ENCODE results near the gene MMP2. TPM values are rescaled to one million over a fixed set of nuclear protein-coding genes. Genes with fewer than 3 reads are reported as not detected.

The MMP2 gene
- total RNA-seq, 1 experiment from 2014 or later, result not detected

- POLR2A ChIA-PET (ENCODE audit: unreplicated experiment), result no interaction called here
- intact Hi-C loops (cut with micrococcal nuclease), result no loop called here
- H3F3A ChIP-seq (ENCODE audit: low read length, unreplicated experiment), result no peaks in the 10 kb centered on the region
- CTCF ChIA-PET, result no interaction called here
- no peaks in the 10 kb centered on the region for H3K9me3 ChIP-seq (ENCODE audit: low read length)
- no TSS peak for BruUV-seq (replicated peaks)
- no peak overlapping the region for H3K4me3 ChIP-seq (ENCODE audit: low read length)
- H3K9me2 ChIP-seq (replicated peaks; ENCODE audit: low read length), result no peaks in the 10 kb centered on the region
- TF ChIP-seq, protein P1, sequence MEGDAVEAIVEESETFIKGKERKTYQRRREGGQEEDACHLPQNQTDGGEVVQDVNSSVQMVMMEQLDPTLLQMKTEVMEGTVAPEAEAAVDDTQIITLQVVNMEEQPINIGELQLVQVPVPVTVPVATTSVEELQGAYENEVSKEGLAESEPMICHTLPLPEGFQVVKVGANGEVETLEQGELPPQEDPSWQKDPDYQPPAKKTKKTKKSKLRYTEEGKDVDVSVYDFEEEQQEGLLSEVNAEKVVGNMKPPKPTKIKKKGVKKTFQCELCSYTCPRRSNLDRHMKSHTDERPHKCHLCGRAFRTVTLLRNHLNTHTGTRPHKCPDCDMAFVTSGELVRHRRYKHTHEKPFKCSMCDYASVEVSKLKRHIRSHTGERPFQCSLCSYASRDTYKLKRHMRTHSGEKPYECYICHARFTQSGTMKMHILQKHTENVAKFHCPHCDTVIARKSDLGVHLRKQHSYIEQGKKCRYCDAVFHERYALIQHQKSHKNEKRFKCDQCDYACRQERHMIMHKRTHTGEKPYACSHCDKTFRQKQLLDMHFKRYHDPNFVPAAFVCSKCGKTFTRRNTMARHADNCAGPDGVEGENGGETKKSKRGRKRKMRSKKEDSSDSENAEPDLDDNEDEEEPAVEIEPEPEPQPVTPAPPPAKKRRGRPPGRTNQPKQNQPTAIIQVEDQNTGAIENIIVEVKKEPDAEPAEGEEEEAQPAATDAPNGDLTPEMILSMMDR (conservative IDR thresholded peaks at IDR 0.05; ENCODE audit: low read depth, low read length), result no peak
- TF ChIP-seq EZH2 (IDR thresholded peaks at IDR 0.05; ENCODE audit: low read length, unreplicated experiment) (no peak), EZH2phosphoT487 (IDR thresholded peaks at IDR 0.05; ENCODE audit: borderline replicate concordance, low read length) (no peak)
- ATAC-seq (no peak), DNase-seq (no peak)
- H3K4me1 ChIP-seq (ENCODE audit: insufficient read depth, low read length), result peaks cover 33% of the 10 kb centered on the region
- no peaks in the 10 kb centered on the region for H3K27me3 ChIP-seq (ENCODE audit: low read length)
- H3K27ac ChIP-seq (ENCODE audit: low read length), result no peak overlapping the region
- no peaks in the 10 kb centered on the region for H3K36me3 ChIP-seq (ENCODE audit: low read depth, low read length)
- no peaks in the 10 kb centered on the region for H4K20me1 ChIP-seq (ENCODE audit: low read length)
- H3K79me2 ChIP-seq (ENCODE audit: low read length), result no peaks in the 10 kb centered on the region
- no peak overlapping the region for H3K9ac ChIP-seq (ENCODE audit: low read length)
- H3K4me2 ChIP-seq (ENCODE audit: low read length), result no peak overlapping the region
- H2AFZ ChIP-seq (ENCODE audit: low read length), result no peak overlapping the region
Observed at GRCh38 chr16:55497558-55497957, 18.6 kb downstream of the MMP2 start.

DNA sequence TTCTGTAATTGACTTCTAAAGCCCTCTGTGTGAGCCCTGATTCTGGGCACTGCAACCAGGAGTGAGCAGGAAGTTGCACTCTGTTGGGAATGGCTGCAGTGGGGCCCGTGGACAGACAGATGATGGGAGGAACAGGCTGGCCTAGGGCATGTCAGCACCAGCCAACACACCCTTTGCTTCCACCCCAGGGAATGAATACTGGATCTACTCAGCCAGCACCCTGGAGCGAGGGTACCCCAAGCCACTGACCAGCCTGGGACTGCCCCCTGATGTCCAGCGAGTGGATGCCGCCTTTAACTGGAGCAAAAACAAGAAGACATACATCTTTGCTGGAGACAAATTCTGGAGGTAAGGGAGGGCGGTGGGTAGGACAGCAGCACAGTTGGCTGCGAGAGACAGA is 19.1 kb downstream of the MMP2 start:
- Histone ChIP-seq H3K27me3 (ENCODE audit: low read length) (no peaks in the 10 kb centered on the region), H3K27ac (ENCODE audit: low read length) (no peak overlapping the region), H3K4me1 (ENCODE audit: insufficient read depth, low read length) (peaks cover 38% of the 10 kb centered on the region), H4K20me1 (ENCODE audit: low read length) (no peaks in the 10 kb centered on the region), H3F3A (ENCODE audit: low read length, unreplicated experiment) (no peaks in the 10 kb centered on the region), H2AFZ (ENCODE audit: low read length) (no peak overlapping the region), H3K4me2 (ENCODE audit: low read length) (no peak overlapping the region), H3K36me3 (ENCODE audit: low read depth, low read length) (no peaks in the 10 kb centered on the region), H3K79me2 (ENCODE audit: low read length) (no peaks in the 10 kb centered on the region), H3K4me3 (ENCODE audit: low read length) (no peak overlapping the region), H3K9ac (ENCODE audit: low read length) (no peak overlapping the region), H3K9me3 (ENCODE audit: low read length) (no peaks in the 10 kb centered on the region), H3K9me2 (replicated peaks; ENCODE audit: low read length) (no peaks in the 10 kb centered on the region)
- ChIA-PET CTCF (no interaction called here), POLR2A (ENCODE audit: unreplicated experiment) (no interaction called here)
- DNase-seq (no peak), ATAC-seq (no peak)
- intact Hi-C loops (cut with micrococcal nuclease), result no loop called here
- BruUV-seq (replicated peaks), result no TSS peak
- TF ChIP-seq EZH2phosphoT487 (IDR thresholded peaks at IDR 0.05; ENCODE audit: borderline replicate concordance, low read length) (no peak), EZH2 (IDR thresholded peaks at IDR 0.05; ENCODE audit: low read length, unreplicated experiment) (no peak)
- TF ChIP-seq, protein P1 (conservative IDR thresholded peaks at IDR 0.05; ENCODE audit: low read depth, low read length), result no peak

- H3K9ac ChIP-seq (ENCODE audit: low read length), result no peak overlapping the region
- intact Hi-C loops (cut with micrococcal nuclease), result no loop called here
- ChIA-PET POLR2A (ENCODE audit: unreplicated experiment) (no interaction called here), CTCF (no interaction called here)
- no peaks in the 10 kb centered on the region for H3K9me3 ChIP-seq (ENCODE audit: low read length)
- H4K20me1 ChIP-seq (ENCODE audit: low read length), result no peaks in the 10 kb centered on the region
- no peak for ATAC-seq
- TF ChIP-seq EZH2 (IDR thresholded peaks at IDR 0.05; ENCODE audit: low read length, unreplicated experiment), result no peak
- no peak for TF ChIP-seq EZH2phosphoT487 (IDR thresholded peaks at IDR 0.05; ENCODE audit: borderline replicate concordance, low read length)
- TF ChIP-seq, protein P1 (conservative IDR thresholded peaks at IDR 0.05; ENCODE audit: low read depth, low read length), result no peak
- H2AFZ ChIP-seq (ENCODE audit: low read length), result no peak overlapping the region
- BruUV-seq (replicated peaks), result no TSS peak
- no peaks in the 10 kb centered on the region for H3K9me2 ChIP-seq (replicated peaks; ENCODE audit: low read length)
- H3K4me3 ChIP-seq (ENCODE audit: low read length), result no peak overlapping the region
- H3K79me2 ChIP-seq (ENCODE audit: low read length), result no peaks in the 10 kb centered on the region
- H3K4me1 ChIP-seq (ENCODE audit: insufficient read depth, low read length), result peaks cover 43% of the 10 kb centered on the region
- no peaks in the 10 kb centered on the region for H3K36me3 ChIP-seq (ENCODE audit: low read depth, low read length)
- no peak for DNase-seq
- H3K27ac ChIP-seq (ENCODE audit: low read length), result peak overlapping the region; percentile 73
- H3K27me3 ChIP-seq (ENCODE audit: low read length), result no peaks in the 10 kb centered on the region
- no peak overlapping the region; the same call in 1 of the 2 replicates for H3K4me2 ChIP-seq (ENCODE audit: low read length)
- no peaks in the 10 kb centered on the region for H3F3A ChIP-seq (ENCODE audit: low read length, unreplicated experiment)
Observed at GRCh38 chr16:55499281-55499680, 20.3 kb downstream of the MMP2 start.
